ENCODE results near the gene TRDN. TPM values are rescaled to one million over a fixed set of nuclear protein-coding genes. Genes with fewer than 3 reads are reported as not detected.
"Not testable (repeated sequence)": the region's sequence is repeated elsewhere in the genome, so short reads cannot be mapped to it uniquely, and the experiment has no call there.

TRDN gene
- total RNA-seq, 1 donor, result not detected

DNA sequence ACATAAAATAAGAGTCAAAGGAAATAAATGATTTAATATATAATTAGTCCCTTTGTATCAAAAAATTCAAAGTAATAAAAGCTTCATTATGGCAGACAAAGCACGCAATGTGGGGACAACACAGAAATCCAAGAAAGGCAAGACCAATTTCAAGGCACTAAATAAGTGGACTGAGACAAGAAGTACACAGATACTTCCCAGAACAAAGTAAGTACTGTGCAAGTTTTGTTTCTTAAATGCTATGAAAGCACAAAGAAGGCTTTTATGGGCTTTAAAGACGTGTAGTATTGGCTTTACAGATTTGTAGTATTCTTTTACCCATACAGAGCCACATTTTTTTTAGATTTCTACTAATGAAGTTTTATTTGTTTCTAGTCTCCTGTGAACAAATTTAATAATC lies 174.6 kb downstream of the TRDN start:
- Histone ChIP-seq H3K4me1 (ENCODE audit: insufficient read depth, low read length) (no peaks in the 10 kb centered on the region), H3K36me3 (ENCODE audit: insufficient read depth, low read length) (no peaks in the 10 kb centered on the region), H3K79me2 (ENCODE audit: insufficient read depth, low read length) (no peaks in the 10 kb centered on the region), H2AFZ (ENCODE audit: low read length) (no peak overlapping the region), H3K27ac (ENCODE audit: low read depth, low read length) (no peak overlapping the region), H3K27me3 (ENCODE audit: insufficient read depth, low read length) (no peaks in the 10 kb centered on the region), H3K4me2 (ENCODE audit: insufficient read depth, low read length) (no peak overlapping the region), H3K9me3 (ENCODE audit: low read depth, low read length) (no peaks in the 10 kb centered on the region), H3K4me3 (ENCODE audit: insufficient read depth, low read length) (no peak overlapping the region), H4K20me1 (ENCODE audit: insufficient read depth, low read length) (no peaks in the 10 kb centered on the region)
- TF ChIP-seq, protein P1, sequence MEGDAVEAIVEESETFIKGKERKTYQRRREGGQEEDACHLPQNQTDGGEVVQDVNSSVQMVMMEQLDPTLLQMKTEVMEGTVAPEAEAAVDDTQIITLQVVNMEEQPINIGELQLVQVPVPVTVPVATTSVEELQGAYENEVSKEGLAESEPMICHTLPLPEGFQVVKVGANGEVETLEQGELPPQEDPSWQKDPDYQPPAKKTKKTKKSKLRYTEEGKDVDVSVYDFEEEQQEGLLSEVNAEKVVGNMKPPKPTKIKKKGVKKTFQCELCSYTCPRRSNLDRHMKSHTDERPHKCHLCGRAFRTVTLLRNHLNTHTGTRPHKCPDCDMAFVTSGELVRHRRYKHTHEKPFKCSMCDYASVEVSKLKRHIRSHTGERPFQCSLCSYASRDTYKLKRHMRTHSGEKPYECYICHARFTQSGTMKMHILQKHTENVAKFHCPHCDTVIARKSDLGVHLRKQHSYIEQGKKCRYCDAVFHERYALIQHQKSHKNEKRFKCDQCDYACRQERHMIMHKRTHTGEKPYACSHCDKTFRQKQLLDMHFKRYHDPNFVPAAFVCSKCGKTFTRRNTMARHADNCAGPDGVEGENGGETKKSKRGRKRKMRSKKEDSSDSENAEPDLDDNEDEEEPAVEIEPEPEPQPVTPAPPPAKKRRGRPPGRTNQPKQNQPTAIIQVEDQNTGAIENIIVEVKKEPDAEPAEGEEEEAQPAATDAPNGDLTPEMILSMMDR (IDR thresholded peaks at IDR 0.05; ENCODE audit: extremely low read depth, low read depth, low read length), result no peak
- no peak for DNase-seq (ENCODE audit: insufficient read length, low spot score, missing footprints)

DNA sequence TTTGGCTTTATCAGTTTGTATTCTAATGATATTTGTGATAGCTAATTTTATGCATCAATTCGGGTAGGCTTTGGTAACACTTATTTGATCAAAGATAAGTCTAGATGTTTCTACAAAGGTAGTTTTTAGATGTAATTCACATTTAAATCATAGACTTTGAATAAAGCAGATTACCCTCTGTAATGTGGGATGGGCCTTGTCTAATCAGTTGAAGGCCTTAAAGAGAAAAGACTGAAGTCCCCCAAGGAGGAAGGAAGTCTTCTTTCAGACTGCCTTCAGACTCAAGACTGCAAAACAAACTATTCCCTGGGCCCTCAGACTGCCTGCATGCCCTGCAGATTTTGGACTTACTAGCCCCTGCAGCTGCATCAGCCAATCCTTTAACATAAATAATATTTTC lies 178.5 kb downstream of the TRDN start:
- H3K79me2 ChIP-seq (ENCODE audit: insufficient read depth, low read length), result no peaks in the 10 kb centered on the region
- H3K9me3 ChIP-seq (ENCODE audit: low read depth, low read length), result no peaks in the 10 kb centered on the region
- no peak overlapping the region for H3K4me3 ChIP-seq (ENCODE audit: insufficient read depth, low read length)
- no peaks in the 10 kb centered on the region for H3K36me3 ChIP-seq (ENCODE audit: insufficient read depth, low read length)
- no peaks in the 10 kb centered on the region for H4K20me1 ChIP-seq (ENCODE audit: insufficient read depth, low read length)
- no peak overlapping the region for H3K4me2 ChIP-seq (ENCODE audit: insufficient read depth, low read length)
- H3K27me3 ChIP-seq (ENCODE audit: insufficient read depth, low read length), result no peaks in the 10 kb centered on the region
- no peak overlapping the region for H2AFZ ChIP-seq (ENCODE audit: low read length)
- no peak for DNase-seq (ENCODE audit: insufficient read length, low spot score, missing footprints)
- H3K4me1 ChIP-seq (ENCODE audit: insufficient read depth, low read length), result no peaks in the 10 kb centered on the region
- TF ChIP-seq, protein P1 (IDR thresholded peaks at IDR 0.05; ENCODE audit: extremely low read depth, low read depth, low read length), result no peak
- H3K27ac ChIP-seq (ENCODE audit: low read depth, low read length), result no peak overlapping the region

DNA sequence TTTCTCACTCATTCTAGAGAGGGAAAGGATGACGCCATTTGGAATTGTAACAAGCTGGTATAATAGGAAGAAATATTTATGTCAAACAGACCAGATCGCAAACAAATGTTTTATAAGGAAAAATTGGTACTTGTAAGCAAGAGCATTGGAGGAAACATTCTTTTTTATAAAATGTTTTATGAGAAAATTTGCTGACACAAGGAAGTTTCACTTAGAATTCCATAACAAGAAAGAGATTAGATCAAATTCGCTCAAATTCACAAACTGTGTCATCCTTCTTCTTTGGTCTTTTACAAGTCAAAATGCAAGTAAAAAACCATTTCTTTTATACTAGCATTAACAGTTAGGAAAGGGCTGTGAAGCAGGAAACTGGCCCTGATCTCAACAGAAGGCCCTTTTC lies 179.9 kb downstream of the TRDN start:
- Histone ChIP-seq H3K27me3 (ENCODE audit: insufficient read depth, low read length) (no peaks in the 10 kb centered on the region), H3K4me2 (ENCODE audit: insufficient read depth, low read length) (no peak overlapping the region), H3K4me3 (ENCODE audit: insufficient read depth, low read length) (no peak overlapping the region), H3K4me1 (ENCODE audit: insufficient read depth, low read length) (no peaks in the 10 kb centered on the region), H2AFZ (ENCODE audit: low read length) (no peak overlapping the region), H3K9me3 (ENCODE audit: low read depth, low read length) (no peaks in the 10 kb centered on the region), H3K79me2 (ENCODE audit: insufficient read depth, low read length) (no peaks in the 10 kb centered on the region), H3K36me3 (ENCODE audit: insufficient read depth, low read length) (no peaks in the 10 kb centered on the region), H3K27ac (ENCODE audit: low read depth, low read length) (no peak overlapping the region), H4K20me1 (ENCODE audit: insufficient read depth, low read length) (no peaks in the 10 kb centered on the region)
- TF ChIP-seq, protein P1 (IDR thresholded peaks at IDR 0.05; ENCODE audit: extremely low read depth, low read depth, low read length), result no peak
- DNase-seq (ENCODE audit: insufficient read length, low spot score, missing footprints), result no peak

DNA sequence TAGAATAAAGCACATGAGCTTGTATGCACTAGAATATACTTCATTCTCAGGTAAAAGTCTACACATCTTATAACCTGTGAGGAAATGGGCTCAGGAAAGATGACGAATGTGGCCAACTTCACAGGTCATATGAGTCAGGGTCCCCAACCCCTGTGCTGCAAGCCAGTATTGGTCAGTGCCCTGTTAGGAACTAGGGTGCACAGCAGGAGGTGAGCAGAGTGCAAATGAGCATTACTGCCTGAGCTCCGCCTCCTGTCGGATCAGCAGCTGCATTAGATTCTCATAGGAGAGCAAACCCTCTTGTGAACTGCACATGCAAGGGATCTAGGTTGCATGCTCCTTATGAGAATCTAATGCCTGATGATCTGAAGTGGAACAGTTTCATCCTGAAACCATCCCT lies 182.3 kb downstream of the TRDN start:
- DNase-seq (ENCODE audit: insufficient read length, low spot score, missing footprints), result no peak
- no peak overlapping the region for H3K4me3 ChIP-seq (ENCODE audit: insufficient read depth, low read length)
- no peaks in the 10 kb centered on the region for H3K4me1 ChIP-seq (ENCODE audit: insufficient read depth, low read length)
- no peaks in the 10 kb centered on the region for H3K79me2 ChIP-seq (ENCODE audit: insufficient read depth, low read length)
- H3K9me3 ChIP-seq (ENCODE audit: low read depth, low read length), result no peaks in the 10 kb centered on the region
- H3K27ac ChIP-seq (ENCODE audit: low read depth, low read length), result no peak overlapping the region
- no peaks in the 10 kb centered on the region for H3K36me3 ChIP-seq (ENCODE audit: insufficient read depth, low read length)
- no peak overlapping the region for H2AFZ ChIP-seq (ENCODE audit: low read length)
- TF ChIP-seq, protein P1 (IDR thresholded peaks at IDR 0.05; ENCODE audit: extremely low read depth, low read depth, low read length), result no peak
- no peaks in the 10 kb centered on the region for H4K20me1 ChIP-seq (ENCODE audit: insufficient read depth, low read length)
- no peaks in the 10 kb centered on the region for H3K27me3 ChIP-seq (ENCODE audit: insufficient read depth, low read length)
- no peak overlapping the region for H3K4me2 ChIP-seq (ENCODE audit: insufficient read depth, low read length)

DNA sequence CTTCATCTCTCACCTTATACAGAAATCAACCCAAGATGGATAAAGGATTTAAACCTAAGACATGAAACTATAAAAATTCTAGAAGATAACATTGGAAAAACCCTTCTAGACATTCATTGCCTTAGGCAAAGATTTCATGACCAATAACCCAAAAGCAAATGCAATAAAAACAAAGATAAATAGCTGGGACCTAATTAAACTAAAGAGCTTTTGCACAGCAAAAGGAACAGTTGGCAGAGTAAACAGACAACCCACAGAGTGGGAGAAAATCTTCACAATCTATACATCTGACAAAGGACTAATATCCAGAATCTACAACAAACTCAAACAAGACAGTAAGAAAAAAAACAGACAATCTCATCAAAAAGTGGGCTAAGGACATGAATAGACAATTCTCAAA lies 183.7 kb downstream of the TRDN start:
- not testable (repeated sequence) for H4K20me1 ChIP-seq (ENCODE audit: insufficient read depth, low read length); H3K9me3 ChIP-seq (ENCODE audit: low read depth, low read length); H2AFZ ChIP-seq (ENCODE audit: low read length); DNase-seq (ENCODE audit: insufficient read length, low spot score, missing footprints); H3K27me3 ChIP-seq (ENCODE audit: insufficient read depth, low read length); H3K27ac ChIP-seq (ENCODE audit: low read depth, low read length); H3K4me3 ChIP-seq (ENCODE audit: insufficient read depth, low read length); H3K79me2 ChIP-seq (ENCODE audit: insufficient read depth, low read length); H3K4me2 ChIP-seq (ENCODE audit: insufficient read depth, low read length); H3K36me3 ChIP-seq (ENCODE audit: insufficient read depth, low read length); H3K4me1 ChIP-seq (ENCODE audit: insufficient read depth, low read length)
